GM23338 (cell line): ENCODE data around the gene SH3RF3.

Experiments
- EZH2 ChIP-seq: fragments of 200-600 bp; sonication (generic); IDR thresholded peaks from one replicate; pipeline ENCODE4 v1.8.0; 2017; ENCODE audit warnings: antibody characterized with exemption, mild to moderate bottlenecking, low read depth; ENCODE audit not compliant: unreplicated experiment
- POLR2AphosphoS5 ChIP-seq: IDR thresholded peaks from 2 replicates; pipeline ENCODE4 v1.6.1; 2016; ENCODE audit warnings: antibody characterized with exemption, low read depth
- ZNF114 ChIP-seq: fragments of 250-450 bp; sonication (Bioruptor Pico); IDR thresholded peaks from 2 replicates; pipeline ENCODE4 v1.5.0; 2020; ENCODE audit warnings: mild to moderate bottlenecking, moderate library complexity
- TF ChIP-seq, protein P1 (sequence below), 2 experiments: fragments of 200-600 bp in 1 of 2; sonication (generic) in 1 of 2; conservative IDR thresholded peaks; 2 replicates each; pipeline versions ENCODE4 v1.5.1 to v1.6.1; 2016 to 2017; ENCODE audit warnings: antibody characterized with exemption in 2 of 2, low read depth in 2 of 2, mild to moderate bottlenecking in 2 of 2, moderate library complexity in 1 of 2

DNA sequence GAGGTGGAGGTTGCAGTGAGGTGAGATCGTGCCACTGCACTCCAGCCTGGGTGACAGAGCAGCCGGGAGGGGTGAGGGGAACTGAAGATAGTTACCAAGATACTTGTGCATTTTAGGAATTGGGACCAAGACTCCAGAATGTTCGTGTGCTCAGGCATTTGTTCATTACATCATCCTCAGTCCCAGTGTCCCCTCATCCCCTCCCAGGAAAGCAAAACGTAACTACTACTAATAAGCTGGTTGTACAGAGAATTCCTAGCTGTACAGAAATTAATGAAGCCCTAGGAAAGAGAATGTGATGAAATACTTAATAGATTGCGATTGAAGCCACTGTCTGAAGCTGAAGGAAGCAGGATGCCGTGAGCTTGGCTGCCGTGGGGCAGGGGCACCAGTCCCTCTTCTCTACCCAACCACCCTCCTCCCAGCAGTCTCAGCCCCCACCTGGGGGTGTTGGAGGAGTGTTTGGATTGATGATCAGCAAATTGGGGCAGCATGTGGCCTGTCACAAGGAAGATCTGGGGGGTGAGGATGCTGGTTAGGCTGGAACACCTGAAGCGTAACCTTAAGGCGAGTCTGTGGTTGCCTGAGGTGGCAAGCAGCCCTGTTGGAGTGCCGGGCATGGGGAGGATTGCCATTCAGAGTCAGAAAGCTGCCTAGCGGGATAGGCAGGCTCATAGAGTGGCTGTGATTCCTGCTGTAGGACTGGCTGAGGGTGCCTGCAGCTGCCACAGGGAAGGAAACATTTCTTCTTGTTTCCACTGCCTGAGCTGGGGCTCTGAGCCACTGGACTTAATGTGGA is 140.9 kb downstream of the SH3RF3 start:
- TF ChIP-seq, protein P1, sequence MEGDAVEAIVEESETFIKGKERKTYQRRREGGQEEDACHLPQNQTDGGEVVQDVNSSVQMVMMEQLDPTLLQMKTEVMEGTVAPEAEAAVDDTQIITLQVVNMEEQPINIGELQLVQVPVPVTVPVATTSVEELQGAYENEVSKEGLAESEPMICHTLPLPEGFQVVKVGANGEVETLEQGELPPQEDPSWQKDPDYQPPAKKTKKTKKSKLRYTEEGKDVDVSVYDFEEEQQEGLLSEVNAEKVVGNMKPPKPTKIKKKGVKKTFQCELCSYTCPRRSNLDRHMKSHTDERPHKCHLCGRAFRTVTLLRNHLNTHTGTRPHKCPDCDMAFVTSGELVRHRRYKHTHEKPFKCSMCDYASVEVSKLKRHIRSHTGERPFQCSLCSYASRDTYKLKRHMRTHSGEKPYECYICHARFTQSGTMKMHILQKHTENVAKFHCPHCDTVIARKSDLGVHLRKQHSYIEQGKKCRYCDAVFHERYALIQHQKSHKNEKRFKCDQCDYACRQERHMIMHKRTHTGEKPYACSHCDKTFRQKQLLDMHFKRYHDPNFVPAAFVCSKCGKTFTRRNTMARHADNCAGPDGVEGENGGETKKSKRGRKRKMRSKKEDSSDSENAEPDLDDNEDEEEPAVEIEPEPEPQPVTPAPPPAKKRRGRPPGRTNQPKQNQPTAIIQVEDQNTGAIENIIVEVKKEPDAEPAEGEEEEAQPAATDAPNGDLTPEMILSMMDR (conservative IDR thresholded peaks at IDR 0.05; ENCODE audit: low read depth in 2 of 2) = no peak
- no peak for TF ChIP-seq POLR2AphosphoS5
- no peak for TF ChIP-seq EZH2
- TF ChIP-seq ZNF114 (CRISPR knock-in tag) = no peak
